B cell (primary cell): Measurements from ENCODE around the gene MSL1. TPM values are rescaled to one million over a fixed set of nuclear protein-coding genes. Genes with fewer than 3 reads are reported as not detected.

Source experiments
- ATAC-seq: fragments of 200-7000 bp; cut with Tn5 transposase; one replicate; pipeline ENCODE4 v1.10.0; 2021; ENCODE audit warnings: low read depth, mild to moderate bottlenecking, moderate number of reproducible peaks, moderate library complexity
- CTCF ChIA-PET: fragments of 350-600 bp; sonication (Branson Sonifier 250); formaldehyde crosslinking; loops from one replicate; lab custom pipeline; 2021; ENCODE audit warnings: antibody characterized with exemption, inconsistent platforms; lab: Charles Lee
- POLR2A ChIA-PET: fragments of 350-600 bp; sonication (Branson Sonifier 250); formaldehyde crosslinking; loops from one replicate; lab custom pipeline; 2021; ENCODE audit warnings: antibody characterized with exemption; lab: Charles Lee
- DNase-seq: peaks from one replicate; pipeline ENCODE4 v3.0.0; 2013
- H2AFZ ChIP-seq: 2 replicates; pipeline ENCODE4 v1.6.1; 2012; ENCODE audit warnings: mild to moderate bottlenecking, low read depth, low read length; ENCODE audit not compliant: insufficient read depth, poor library complexity, severe bottlenecking
- H3K27ac ChIP-seq, 2 donors: 1 replicate in 1 of 2; 2 replicates in 1 of 2; pipeline ENCODE4 v1.5.1; 2012 to 2013; ENCODE audit warnings: low read length in 2 of 2, mild to moderate bottlenecking in 2 of 2, moderate library complexity in 1 of 2
- H3K27me3 ChIP-seq, 4 experiments: fragments of 200-600 bp in 1 of 4; sonication (generic) in 1 of 4; replicated peaks in 1 of 4; 1 replicate in 2 of 4; 2 replicates in 2 of 4; pipeline versions ENCODE4 v1.6.1 to v1.7.0; 2013 to 2016; ENCODE audit warnings: low read length in 3 of 4, mild to moderate bottlenecking in 2 of 4, mixed read lengths in 1 of 4, moderate library complexity in 1 of 4; ENCODE audit not compliant: insufficient read depth in 4 of 4, control insufficient read depth in 3 of 4; ENCODE audit errors: control extremely low read depth in 1 of 4
- H3K36me3 ChIP-seq, 2 experiments: replicated peaks in 1 of 2; 1 replicate in 1 of 2; 2 replicates in 1 of 2; pipeline versions ENCODE4 v1.6.1 to v1.7.1; 2013; ENCODE audit warnings: low read length in 1 of 2; ENCODE audit not compliant: insufficient read depth in 2 of 2, control insufficient read depth in 1 of 2; ENCODE audit errors: control extremely low read depth in 1 of 2, extremely low read depth in 1 of 2
- H3K4me1 ChIP-seq, 2 donors: fragments of 200-600 bp in 1 of 2; sonication (generic) in 1 of 2; 1 replicate in 1 of 2; 2 replicates in 1 of 2; pipeline versions ENCODE4 v1.5.1 to v1.6.1; 2013 to 2017; ENCODE audit warnings: low read length in 2 of 2; ENCODE audit not compliant: control insufficient read depth in 2 of 2, insufficient read depth in 2 of 2
- H3K4me2 ChIP-seq: replicated peaks from 2 replicates; pipeline ENCODE3; 2012; ENCODE audit warnings: mild to moderate bottlenecking, low read depth, low read length; ENCODE audit not compliant: poor library complexity, severe bottlenecking
- H3K4me3 ChIP-seq, 5 experiments: fragments of 200-600 bp in 1 of 5; sonication (generic) in 1 of 5; 1 replicate in 3 of 5; 2 replicates in 2 of 5; pipeline versions ENCODE4 v1.5.1 to v1.7.0; 2011 to 2016; ENCODE audit warnings: low read length in 4 of 5, mild to moderate bottlenecking in 4 of 5, low read depth in 2 of 5, control low read depth in 1 of 5, moderate library complexity in 1 of 5; ENCODE audit not compliant: insufficient read depth in 1 of 5; ENCODE audit errors: control extremely low read depth in 1 of 5, extremely low read depth in 1 of 5
- H3K79me2 ChIP-seq: fragments of 200-600 bp; sonication (generic); one replicate; pipeline ENCODE4 v1.6.0; 2016; ENCODE audit warnings: low read length; ENCODE audit not compliant: control insufficient read depth, insufficient read depth
- H3K9ac ChIP-seq: fragments of 200-600 bp; sonication (generic); 2 replicates; pipeline ENCODE4 v1.6.1; 2017; ENCODE audit warnings: mild to moderate bottlenecking, low read length, moderate library complexity
- H3K9me3 ChIP-seq, 3 donors: one replicate each; pipeline versions ENCODE4 v1.6.1 to v1.7.1; 2013; ENCODE audit warnings: low read length in 2 of 3; ENCODE audit not compliant: control insufficient read depth in 2 of 3, insufficient read depth in 1 of 3; ENCODE audit errors: control extremely low read depth in 1 of 3
- H4K20me1 ChIP-seq: 2 replicates; pipeline ENCODE4 v1.6.0; 2012; ENCODE audit warnings: mild to moderate bottlenecking, low read length; ENCODE audit not compliant: insufficient read depth, control insufficient read depth, poor library complexity, severe bottlenecking
- H3K27ac Mint-ChIP-seq: one replicate; pipeline ENCODE4 v1.8.0; 2021; ENCODE audit warnings: mixed read lengths
- H3K27me3 Mint-ChIP-seq: one replicate; pipeline ENCODE4 v1.8.0; 2021; ENCODE audit warnings: mixed read lengths
- H3K4me1 Mint-ChIP-seq: one replicate; pipeline ENCODE4 v1.8.0; 2021; ENCODE audit warnings: mixed read lengths
- H3K4me3 Mint-ChIP-seq: one replicate; pipeline ENCODE4 v1.8.0; 2021; ENCODE audit warnings: mixed read lengths
- H3K9me3 Mint-ChIP-seq: one replicate; pipeline ENCODE4 v1.8.0; 2022; ENCODE audit warnings: mixed read lengths; ENCODE audit not compliant: insufficient read depth
- EZH2 ChIP-seq: IDR thresholded peaks from 2 replicates; pipeline ENCODE4 v1.6.1; 2012; ENCODE audit warnings: borderline replicate concordance, low read depth, mild to moderate bottlenecking, moderate library complexity, low read length; ENCODE audit not compliant: insufficient read depth, poor library complexity, severe bottlenecking
- WGBS: methylation state at CpG from one replicate; pipeline ENCODE4 v1.1.5; 2013; ENCODE audit warnings: missing lambda C conversion rate; ENCODE audit not compliant: insufficient coverage; 5-methylcytosine and 5-hydroxymethylcytosine counted together
- intact Hi-C: fragments of 100-400 bp; cut with micrococcal nuclease; formaldehyde crosslinking; loops from one replicate; pipeline ENCODE4 v1.10.0; 2022
- polyA plus RNA-seq: library from polyadenylated mRNA; depleted of rRNA; stranded (reverse); fragments of >200 nt; gene quantifications from 2 replicates; pipeline ENCODE4 v1.2.3, GENCODE V29; 2012
- total RNA-seq, 2 donors: library from RNA; stranded (reverse); fragments of 120-200 nt in 1 of 2; gene quantifications; 1 replicate in 1 of 2; 2 replicates in 1 of 2; pipeline versions ENCODE4 v1.2.3 to v1.2.4, GENCODE V29; 2013 to 2022
- TF ChIP-seq, protein P1 (sequence below): fragments of 200-600 bp; IDR thresholded peaks from one replicate; pipeline ENCODE4 v1.8.0; 2022; ENCODE audit warnings: antibody characterized with exemption, mild to moderate bottlenecking

Gene MSL1
- total and polyA plus RNA-seq, 2 donors (not counting 1 experiment from before 2014, with no cell fraction given): 80.1 to 129 TPM

DNA sequence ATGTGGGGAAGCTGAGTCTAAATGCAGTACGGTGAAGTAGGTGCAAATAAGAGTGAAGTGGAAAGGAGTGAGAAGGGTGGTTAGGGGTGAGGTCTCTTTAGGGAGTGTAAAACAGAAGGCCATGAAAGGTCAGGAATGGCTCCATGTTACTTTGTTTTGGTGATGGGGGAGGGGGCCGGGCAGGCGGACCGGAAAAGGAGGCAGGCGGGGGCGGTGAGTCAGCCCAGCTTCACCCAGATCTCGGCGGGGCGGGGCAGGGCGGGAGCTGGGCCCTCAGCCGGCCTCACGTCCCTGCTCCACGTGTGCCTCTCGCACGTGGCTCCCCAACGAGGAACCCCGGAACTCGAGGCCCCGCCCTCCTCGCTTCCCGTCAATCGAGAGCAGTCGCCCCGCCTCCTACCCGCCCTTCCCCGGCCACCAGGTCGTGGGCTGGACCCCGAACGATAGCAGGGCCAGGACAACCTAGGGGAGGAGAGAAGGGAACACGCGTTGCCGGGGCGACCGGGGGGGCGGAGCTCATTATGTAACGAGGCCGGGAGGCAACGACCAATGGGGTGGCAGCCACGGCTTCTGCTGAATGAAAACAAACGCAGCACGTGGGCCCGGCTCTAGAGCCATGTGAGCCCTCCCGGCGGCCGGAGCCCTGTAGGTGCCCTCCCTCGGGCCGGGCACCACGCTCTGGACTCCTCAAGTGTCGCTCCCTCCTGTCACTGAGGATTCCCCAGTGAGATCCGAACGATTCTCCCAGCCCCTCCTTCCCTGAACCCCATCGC is 22.7 kb upstream of the MSL1 start:
- Mint-ChIP-seq H3K27ac (peak overlapping the region; percentile 89), H3K4me1 (peaks cover 74% of the 10 kb centered on the region), H3K9me3 (no peaks in the 10 kb centered on the region), H3K4me3 (peak overlapping the region; percentile 77), H3K27me3 (no peaks in the 10 kb centered on the region)
- Histone ChIP-seq H3K79me2 (no peaks in the 10 kb centered on the region), H3K4me3 (peak overlapping the region; percentile 51 to 91 (median 78)), H3K4me2 (peak overlapping the region; percentile 90), H3K36me3 (peaks cover 0 to 22% of the 10 kb centered on the region in 2 experiments), H3K9ac (peak overlapping the region; percentile 77), H2AFZ (peak overlapping the region; percentile 70), H4K20me1 (no peaks in the 10 kb centered on the region), H3K9me3 (peaks cover 0 to 14% (median 0%) of the 10 kb centered on the region in 3 donors), H3K4me1 (peaks cover 53 to 70% of the 10 kb centered on the region in 2 donors), H3K27me3 (no peaks in the 10 kb centered on the region), H3K27ac (peak overlapping the region; percentile 92 to 93)
- ChIA-PET CTCF (interaction anchor here (1.0 to 7.7 kb wide), 15 partner anchors 8 to 475 kb away, joined by 3 to 111 read pairs (median 5); partner anchors contain the start of gene MED24), POLR2A (interaction anchor here (0.6 to 3.7 kb wide), 10 partner anchors 10 to 1589 kb away, joined by 3 to 31 read pairs (median 4); partner anchors contain the start of genes CASC3, EIF1 and MSL1)
- under 1% methylated on average over 46 of the region's 52 CpGs for WGBS
- peak; percentile 64 for ATAC-seq
- TF ChIP-seq, protein P1, sequence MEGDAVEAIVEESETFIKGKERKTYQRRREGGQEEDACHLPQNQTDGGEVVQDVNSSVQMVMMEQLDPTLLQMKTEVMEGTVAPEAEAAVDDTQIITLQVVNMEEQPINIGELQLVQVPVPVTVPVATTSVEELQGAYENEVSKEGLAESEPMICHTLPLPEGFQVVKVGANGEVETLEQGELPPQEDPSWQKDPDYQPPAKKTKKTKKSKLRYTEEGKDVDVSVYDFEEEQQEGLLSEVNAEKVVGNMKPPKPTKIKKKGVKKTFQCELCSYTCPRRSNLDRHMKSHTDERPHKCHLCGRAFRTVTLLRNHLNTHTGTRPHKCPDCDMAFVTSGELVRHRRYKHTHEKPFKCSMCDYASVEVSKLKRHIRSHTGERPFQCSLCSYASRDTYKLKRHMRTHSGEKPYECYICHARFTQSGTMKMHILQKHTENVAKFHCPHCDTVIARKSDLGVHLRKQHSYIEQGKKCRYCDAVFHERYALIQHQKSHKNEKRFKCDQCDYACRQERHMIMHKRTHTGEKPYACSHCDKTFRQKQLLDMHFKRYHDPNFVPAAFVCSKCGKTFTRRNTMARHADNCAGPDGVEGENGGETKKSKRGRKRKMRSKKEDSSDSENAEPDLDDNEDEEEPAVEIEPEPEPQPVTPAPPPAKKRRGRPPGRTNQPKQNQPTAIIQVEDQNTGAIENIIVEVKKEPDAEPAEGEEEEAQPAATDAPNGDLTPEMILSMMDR: no peak
- TF ChIP-seq EZH2: no peak
- DNase-seq: peak; percentile 98
- intact Hi-C loops: loop anchor here (1.0 kb wide), 4 partner anchors 24 to 120 kb away; partner anchors contain the start of genes CASC3, PSMD3 and WIPF2
